MM.1S (cell line): ENCODE measurements around the gene OR6X1.

Experiments used
- EZH2 ChIP-seq: fragments of 300-600 bp; sonication (generic); optimal IDR thresholded peaks from 2 replicates; pipeline ENCODE3; 2017; ENCODE audit warnings: low read depth, mild to moderate bottlenecking, antibody characterized with exemption, low read length, mixed read lengths
- EZH2phosphoT487 ChIP-seq: fragments of 300-600 bp; sonication (generic); IDR thresholded peaks from 2 replicates; pipeline ENCODE4 v1.6.1; 2018; ENCODE audit warnings: antibody characterized with exemption, low read length
- TF ChIP-seq, protein P1 (sequence below): fragments of 300-600 bp; sonication (generic); IDR thresholded peaks from 2 replicates; pipeline ENCODE4 v1.5.1; 2016; ENCODE audit warnings: antibody characterized with exemption, low read length, mixed read lengths

DNA sequence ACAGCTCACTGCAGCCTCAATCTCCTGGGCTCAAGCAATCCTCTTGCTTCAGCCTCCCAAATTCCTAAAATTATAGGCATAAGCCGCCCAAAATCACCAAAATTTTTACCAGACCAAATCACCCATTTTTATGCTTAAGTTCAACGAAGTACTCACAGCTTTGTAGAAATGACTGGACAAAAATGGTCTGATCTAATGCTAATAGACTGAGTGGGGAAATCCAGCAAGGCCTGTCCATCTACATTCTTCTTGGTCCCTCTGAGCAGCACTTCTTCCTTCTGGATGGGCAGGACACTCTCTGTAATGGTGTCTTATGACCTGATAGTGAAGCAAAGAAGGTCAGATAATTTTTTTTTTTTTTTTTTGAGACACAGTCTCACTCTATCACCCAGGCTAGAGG lies 18.7 kb upstream of the OR6X1 start:
- TF ChIP-seq, protein P1, sequence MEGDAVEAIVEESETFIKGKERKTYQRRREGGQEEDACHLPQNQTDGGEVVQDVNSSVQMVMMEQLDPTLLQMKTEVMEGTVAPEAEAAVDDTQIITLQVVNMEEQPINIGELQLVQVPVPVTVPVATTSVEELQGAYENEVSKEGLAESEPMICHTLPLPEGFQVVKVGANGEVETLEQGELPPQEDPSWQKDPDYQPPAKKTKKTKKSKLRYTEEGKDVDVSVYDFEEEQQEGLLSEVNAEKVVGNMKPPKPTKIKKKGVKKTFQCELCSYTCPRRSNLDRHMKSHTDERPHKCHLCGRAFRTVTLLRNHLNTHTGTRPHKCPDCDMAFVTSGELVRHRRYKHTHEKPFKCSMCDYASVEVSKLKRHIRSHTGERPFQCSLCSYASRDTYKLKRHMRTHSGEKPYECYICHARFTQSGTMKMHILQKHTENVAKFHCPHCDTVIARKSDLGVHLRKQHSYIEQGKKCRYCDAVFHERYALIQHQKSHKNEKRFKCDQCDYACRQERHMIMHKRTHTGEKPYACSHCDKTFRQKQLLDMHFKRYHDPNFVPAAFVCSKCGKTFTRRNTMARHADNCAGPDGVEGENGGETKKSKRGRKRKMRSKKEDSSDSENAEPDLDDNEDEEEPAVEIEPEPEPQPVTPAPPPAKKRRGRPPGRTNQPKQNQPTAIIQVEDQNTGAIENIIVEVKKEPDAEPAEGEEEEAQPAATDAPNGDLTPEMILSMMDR = no peak
- TF ChIP-seq EZH2 (no peak), EZH2phosphoT487 (no peak)
